ENCODE results near the gene LMBR1.

DNA sequence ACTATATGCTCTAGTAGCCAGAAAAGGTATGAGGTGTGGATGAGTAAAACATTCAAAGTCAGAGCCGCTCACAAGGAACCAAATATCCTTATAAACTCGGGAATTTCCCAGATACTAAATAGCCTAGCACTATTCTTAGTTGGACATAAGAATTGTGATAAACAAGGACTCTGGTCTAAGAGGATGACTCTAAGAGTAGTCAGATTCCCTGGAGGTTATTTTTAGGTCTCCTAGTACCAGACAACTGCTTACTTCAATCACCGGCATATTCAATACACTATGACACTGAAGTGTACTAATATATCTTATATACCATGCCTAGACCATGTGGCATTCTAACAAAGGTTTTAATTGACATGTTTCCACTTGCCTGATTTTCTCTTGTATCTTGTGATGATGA lies 56.5 kb downstream of the LMBR1 start:
- no peak for TF ChIP-seq SP1 (IDR thresholded peaks at IDR 0.05)
- TF ChIP-seq SUZ12 (IDR thresholded peaks at IDR 0.05): no peak
- no peak for TF ChIP-seq CTBP1 (IDR thresholded peaks at IDR 0.05; ENCODE audit: borderline replicate concordance)
- TF ChIP-seq FOXA1 (IDR thresholded peaks at IDR 0.05): no peak
- no peak for TF ChIP-seq HDGF (IDR thresholded peaks at IDR 0.05; ENCODE audit: borderline replicate concordance)
- TF ChIP-seq ZNF384 (IDR thresholded peaks at IDR 0.05): no peak
- TF ChIP-seq BHLHE40 (IDR thresholded peaks at IDR 0.05; ENCODE audit: borderline replicate concordance): no peak
- TF ChIP-seq TARDBP (IDR thresholded peaks at IDR 0.05): no peak
- no peak for TF ChIP-seq FOXK2 (IDR thresholded peaks at IDR 0.05)
- TF ChIP-seq ELF4 (IDR thresholded peaks at IDR 0.05): no peak
